H1 (cell line): ENCODE measurements around the gene CACNA2D4. TPM values are rescaled to one million over a fixed set of nuclear protein-coding genes. Genes with fewer than 3 reads are reported as not detected.

Experiments
- ASH2L ChIP-seq: fragments of 200-600, 300-600 bp; sonication (generic); IDR thresholded peaks from one replicate; pipeline ENCODE4 v1.7.1; 2017; ENCODE audit warnings: low read length
- CHD2 ChIP-seq: IDR thresholded peaks from 2 replicates; pipeline ENCODE4 v1.6.1; 2012; ENCODE audit warnings: low read length, improper control_type of control experiment
- EZH2 ChIP-seq: fragments of 200-600 bp; sonication (generic); IDR thresholded peaks from 2 replicates; pipeline ENCODE4 v1.7.1; 2012; ENCODE audit warnings: low read depth, mild to moderate bottlenecking, moderate library complexity, low read length, inconsistent platforms; ENCODE audit not compliant: severe bottlenecking
- MAFK ChIP-seq: IDR thresholded peaks from 2 replicates; pipeline ENCODE4 v1.6.1; 2012; ENCODE audit warnings: low read depth, mild to moderate bottlenecking, improper control_type of control experiment, low read length
- SIRT6 ChIP-seq: IDR thresholded peaks from one replicate; pipeline ENCODE4 v1.7.1; 2012; ENCODE audit warnings: low read length, inconsistent platforms
- TCF12 ChIP-seq: IDR thresholded peaks from 2 replicates; pipeline ENCODE4 v1.6.1; 2011; ENCODE audit warnings: low read depth, mild to moderate bottlenecking, low read length
- polyA plus RNA-seq, 7 experiments: library from polyadenylated mRNA; depleted of rRNA in 3 of 7; stranded (reverse) in 5 of 7; unstranded in 2 of 7; fragments of >200 nt in 5 of 7; fragments of 200-250 nt in 2 of 7; gene quantifications; 1 replicate in 5 of 7; 2 replicates in 1 of 7; 4 replicates in 1 of 7; pipeline versions ENCODE4 v1.2.1 to v1.2.3, GENCODE V29; 2011 to 2013; ENCODE audit warnings: missing spikeins in 2 of 7, mixed read lengths in 2 of 7
- total RNA-seq: library from RNA; stranded (reverse); fragmentation: NEBNext Ultra II Directional; extraction: Animal tissue kit (Norgen Biotek cat#: 25700); gene quantifications from 2 replicates; pipeline ENCODE4 v1.2.1, GENCODE V29; 2021

The CACNA2D4 gene
- total and polyA plus RNA-seq, 2 of the 8 experiments (the other 6 are each of a cell fraction or from before 2014, with no cell fraction given), result 0.44 to 0.88 TPM

- no peak for TF ChIP-seq CHD2
- no peak for TF ChIP-seq SIRT6
- TF ChIP-seq TCF12, result no peak
- TF ChIP-seq EZH2, result no peak
- TF ChIP-seq ASH2L, result no peak
- TF ChIP-seq MAFK, result no peak
These were observed 38.8 kb downstream of the CACNA2D4 start (continued) for GRCh38 chr12:1879633-1880032.
